Fibroblast of lung (primary cell): Measurements from ENCODE around the gene SLC34A3.

Source experiments
- EZH2 ChIP-seq: IDR thresholded peaks from 2 replicates; pipeline ENCODE4 v1.5.1; 2012; ENCODE audit warnings: low read length, control low read depth, mild to moderate bottlenecking; ENCODE audit errors: missing control alignments
- TF ChIP-seq, protein P1 (sequence below), 2 donors: IDR thresholded peaks in 1 of 2; conservative IDR thresholded peaks in 1 of 2; 1 replicate in 1 of 2; 2 replicates in 1 of 2; pipeline ENCODE4 v1.5.1; 2011 to 2012; ENCODE audit warnings: low read length in 2 of 2, control low read depth in 1 of 2, inconsistent platforms in 1 of 2, low read depth in 1 of 2, mild to moderate bottlenecking in 1 of 2

GRCh38 chr9:137247916-137248175 is 17.1 kb downstream of the SLC34A3 start:
- TF ChIP-seq, protein P1, sequence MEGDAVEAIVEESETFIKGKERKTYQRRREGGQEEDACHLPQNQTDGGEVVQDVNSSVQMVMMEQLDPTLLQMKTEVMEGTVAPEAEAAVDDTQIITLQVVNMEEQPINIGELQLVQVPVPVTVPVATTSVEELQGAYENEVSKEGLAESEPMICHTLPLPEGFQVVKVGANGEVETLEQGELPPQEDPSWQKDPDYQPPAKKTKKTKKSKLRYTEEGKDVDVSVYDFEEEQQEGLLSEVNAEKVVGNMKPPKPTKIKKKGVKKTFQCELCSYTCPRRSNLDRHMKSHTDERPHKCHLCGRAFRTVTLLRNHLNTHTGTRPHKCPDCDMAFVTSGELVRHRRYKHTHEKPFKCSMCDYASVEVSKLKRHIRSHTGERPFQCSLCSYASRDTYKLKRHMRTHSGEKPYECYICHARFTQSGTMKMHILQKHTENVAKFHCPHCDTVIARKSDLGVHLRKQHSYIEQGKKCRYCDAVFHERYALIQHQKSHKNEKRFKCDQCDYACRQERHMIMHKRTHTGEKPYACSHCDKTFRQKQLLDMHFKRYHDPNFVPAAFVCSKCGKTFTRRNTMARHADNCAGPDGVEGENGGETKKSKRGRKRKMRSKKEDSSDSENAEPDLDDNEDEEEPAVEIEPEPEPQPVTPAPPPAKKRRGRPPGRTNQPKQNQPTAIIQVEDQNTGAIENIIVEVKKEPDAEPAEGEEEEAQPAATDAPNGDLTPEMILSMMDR (conservative IDR thresholded peaks at IDR 0.05 in 1 of 2, IDR thresholded peaks at IDR 0.05 in 1 of 2; ENCODE audit: low read depth in 1 of 2, low read length in 2 of 2), result no peak
- TF ChIP-seq EZH2, result no peak
